GM19397 (cell line): ENCODE measurements around the gene ZNRF3.
"Not testable (repeated sequence)": the region's sequence is repeated elsewhere in the genome, so short reads cannot be mapped to it uniquely, and the experiment has no call there.

Experiments used
- ATAC-seq: cut with Tn5 transposase; IDR thresholded peaks from one replicate; pipeline ENCODE4 v1.9.1; 2021; ENCODE audit warnings: mild to moderate bottlenecking, moderate library complexity; ENCODE audit not compliant: unreplicated experiment

ZNRF3 gene

DNA sequence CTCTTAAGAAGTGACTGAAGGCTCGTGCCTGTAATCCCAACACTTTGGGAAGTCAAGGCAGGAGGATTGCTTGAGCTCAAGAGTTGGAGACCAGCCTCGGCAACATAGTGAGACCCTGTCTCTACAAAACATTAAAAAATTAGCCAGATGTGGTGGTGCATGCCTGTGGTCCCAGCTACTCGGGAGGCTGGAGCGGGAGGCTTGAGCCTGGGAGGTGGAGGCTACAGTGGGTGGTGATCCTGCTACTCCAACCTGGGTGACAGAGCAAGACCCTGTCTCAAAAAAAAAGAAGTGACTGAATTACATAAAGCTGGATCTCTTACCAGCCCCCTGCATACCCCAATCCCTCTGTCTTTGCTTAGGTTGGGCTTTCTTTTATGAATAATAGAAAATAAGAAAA lies 120.2 kb downstream of the ZNRF3 start:
- ATAC-seq, result no peak

DNA sequence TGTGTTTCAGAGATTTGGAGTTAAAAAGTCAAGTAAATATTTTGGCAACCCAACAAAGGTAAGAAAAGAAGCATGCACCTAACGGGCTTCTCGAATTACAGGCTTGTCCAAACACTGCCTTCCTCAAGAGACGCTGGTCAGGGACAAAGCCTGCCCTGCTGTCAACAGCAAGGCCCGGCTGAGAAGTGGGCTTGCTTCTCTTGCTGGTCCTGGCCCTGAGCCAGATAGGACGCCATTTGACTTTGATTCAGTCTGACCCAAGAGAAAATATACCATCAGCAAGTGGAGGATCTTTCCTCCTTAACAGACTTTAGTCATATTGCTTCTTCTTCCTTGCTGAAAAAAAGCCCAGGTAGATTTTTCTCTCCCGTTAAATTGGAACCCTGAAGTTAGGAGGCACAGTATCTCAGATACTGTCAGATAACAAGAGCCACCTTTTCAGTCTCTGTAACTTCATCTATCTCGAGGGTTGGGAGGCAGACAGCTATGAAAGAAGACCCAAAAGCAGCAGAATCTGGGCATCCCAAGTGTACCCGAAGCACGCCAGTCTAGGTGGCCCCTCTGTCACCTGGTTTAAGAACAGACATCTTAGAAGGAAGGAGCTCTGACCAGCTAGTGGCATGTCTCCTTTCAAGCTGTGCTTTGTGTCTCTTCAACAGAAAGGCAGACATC lies 120.7 kb downstream of the ZNRF3 start:
- no peak for ATAC-seq

DNA sequence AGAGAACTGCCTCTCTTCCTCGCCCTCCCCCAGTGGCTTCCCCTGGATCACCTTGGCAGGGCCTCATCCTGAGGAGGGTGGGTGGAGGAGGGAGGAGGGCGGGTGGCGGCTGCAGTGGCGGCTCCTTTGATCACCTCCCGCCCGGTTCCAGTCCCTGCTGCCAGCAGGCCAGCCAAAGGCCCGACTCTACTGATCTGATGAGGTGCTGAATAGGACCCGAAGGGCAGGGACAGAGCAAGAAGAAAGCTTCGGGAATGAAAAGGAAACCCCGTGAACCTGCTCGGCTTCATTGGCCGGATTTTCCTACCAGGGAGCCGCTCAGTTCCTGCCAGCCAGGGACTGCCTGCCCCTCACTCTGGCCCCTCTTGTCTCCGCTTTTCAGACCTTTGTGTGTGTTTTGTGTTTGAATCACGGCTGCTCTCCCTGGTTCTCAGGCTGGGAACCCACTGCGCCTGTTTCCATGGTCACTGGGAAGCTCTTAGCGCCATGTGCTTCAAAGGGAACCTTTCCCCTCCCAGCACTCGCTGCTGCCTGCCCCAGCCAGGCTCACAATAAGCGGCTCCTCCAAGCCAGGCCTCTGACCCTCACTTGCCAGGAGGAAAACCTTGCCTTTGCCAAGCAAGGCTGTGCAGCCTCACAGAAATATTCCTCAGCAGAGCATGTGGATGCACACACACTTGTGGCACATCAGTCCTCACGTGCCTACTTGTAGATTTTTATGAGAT lies 121.4 kb downstream of the ZNRF3 start:
- ATAC-seq, result no peak

DNA sequence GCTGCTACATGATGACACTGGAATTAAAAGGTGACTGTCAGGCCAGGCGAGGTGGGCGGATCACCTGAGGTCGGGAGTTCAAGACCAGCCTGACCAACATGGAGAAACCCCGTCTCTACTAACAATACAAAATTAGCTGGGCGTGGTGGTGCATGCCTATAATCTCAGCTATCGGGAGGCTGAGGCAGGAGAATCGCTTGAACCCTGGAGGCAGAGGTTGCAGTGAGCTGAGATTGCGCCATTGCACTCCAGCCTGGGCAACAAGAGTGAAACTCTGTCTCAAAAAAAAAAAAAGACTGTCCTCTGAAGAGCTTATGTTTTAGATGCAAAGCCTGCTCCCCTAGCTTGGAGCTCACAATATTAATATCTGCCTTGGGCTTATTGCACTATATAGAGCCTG lies 122.4 kb downstream of the ZNRF3 start:
- ATAC-seq, result not testable (repeated sequence)

DNA sequence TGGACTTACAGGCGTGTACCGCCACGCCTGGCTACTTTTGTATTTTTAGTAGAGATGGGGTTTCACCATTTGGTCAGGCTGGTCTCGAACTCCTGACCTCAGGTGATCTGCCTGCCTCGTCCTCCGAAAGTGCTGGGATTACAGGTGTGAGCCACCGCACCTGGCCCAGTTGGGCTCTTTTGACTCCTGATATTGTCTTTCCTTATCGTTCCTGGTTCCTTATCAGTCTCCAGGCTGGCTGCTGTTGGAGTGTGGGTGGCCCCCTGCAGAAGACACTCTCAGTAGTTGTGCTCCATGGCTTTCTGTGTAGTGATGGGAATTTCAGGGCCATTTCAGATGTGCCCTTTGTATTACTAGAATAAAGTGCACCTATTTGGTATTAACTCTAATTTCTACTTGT lies 123.0 kb downstream of the ZNRF3 start:
- no peak for ATAC-seq

DNA sequence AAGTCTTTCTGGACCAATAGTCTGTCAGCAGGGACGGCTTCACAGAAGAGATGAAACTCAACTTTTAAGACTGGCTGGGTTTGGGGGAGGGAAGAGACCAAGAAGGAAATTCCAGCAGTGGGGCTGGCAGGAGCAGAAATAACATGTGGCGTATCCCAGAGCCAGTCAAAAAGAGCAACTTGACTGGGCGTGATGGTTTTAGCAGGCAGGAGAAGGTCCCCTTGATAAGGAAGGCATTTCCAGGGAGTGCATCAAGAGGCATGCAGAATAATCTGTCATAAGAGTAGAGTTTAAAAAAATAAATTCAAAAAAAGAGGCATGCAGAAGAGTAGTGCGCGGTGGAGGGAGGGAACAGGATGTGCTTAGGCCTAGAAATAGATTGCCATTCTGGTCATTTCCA lies 125.8 kb downstream of the ZNRF3 start:
- no peak for ATAC-seq

DNA sequence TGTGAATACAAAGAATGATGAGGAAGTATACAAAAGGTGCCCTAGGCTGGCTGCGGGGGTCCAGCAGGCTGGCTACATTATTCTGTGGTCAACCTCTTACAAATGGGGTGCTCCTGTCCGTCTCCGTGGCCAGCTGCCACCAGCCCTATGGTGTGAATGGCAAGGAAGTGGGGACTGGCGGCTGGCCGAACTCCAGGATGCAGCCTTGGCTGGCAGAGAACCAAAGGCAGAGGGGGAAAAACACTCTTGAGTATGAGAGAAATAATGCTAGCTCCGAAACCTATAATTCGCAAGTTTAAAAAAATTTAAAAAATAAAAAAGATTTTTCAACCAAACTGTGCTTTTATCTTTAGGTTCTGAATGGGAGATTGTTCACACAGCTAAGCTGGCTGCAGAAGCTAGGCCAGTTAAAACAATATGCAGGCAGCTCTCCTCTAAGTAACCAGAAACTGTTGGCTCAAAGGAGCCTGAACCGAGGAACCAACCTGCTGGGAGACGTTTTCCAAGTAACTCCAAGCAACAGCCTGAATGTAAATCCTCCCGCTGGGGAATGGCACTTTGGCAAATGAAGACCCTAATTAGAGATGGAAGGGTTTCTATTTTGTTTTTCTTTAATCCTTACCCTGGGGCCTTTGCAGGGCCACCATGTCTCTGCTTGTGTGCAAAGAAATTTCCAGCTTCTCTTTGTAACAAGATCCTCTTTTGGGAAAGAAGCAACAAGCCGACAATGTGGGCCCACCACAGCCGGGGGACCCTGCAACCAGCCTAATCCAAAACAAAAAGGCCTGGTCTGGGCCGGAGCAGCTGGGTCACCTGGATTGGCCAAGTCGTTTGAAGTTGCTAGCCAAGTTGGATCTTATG lies 128.1 kb downstream of the ZNRF3 start:
- ATAC-seq, result no peak

DNA sequence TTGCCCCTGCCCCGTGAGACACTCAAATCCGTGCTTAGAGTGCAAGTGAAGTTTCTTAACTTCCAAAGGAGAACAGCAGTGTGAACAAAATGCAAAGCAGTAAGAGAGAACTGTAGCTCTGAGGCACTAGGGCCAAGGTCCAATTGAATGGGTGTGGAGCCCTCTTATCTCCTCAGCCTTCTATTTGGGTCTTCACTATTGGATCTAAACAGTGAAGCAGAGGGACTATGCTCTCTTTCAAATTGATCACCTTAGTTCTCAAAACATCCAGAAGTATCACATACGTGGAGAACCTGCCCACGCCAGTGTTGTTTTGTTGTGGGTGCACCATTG lies 128.7 kb downstream of the ZNRF3 start:
- no peak for ATAC-seq

DNA sequence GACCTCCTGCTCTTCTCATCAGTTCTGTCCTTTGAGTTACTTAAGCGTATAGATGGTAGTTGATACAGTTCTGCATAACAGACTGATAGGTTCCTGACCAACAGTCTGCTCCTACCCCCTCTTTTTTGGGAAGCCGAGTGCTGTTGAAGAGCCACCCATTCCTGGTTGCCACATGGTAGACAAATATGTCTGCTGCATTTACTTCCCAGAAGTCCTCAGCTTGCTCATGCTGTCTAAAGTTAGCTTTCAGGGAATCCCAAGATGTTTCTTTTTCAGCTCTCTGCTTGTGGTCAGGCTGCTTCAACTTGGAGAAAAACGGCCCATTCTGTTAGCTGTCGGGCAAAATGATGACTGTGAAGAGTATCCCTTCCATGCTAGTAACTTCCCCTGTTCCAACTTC lies 129.6 kb downstream of the ZNRF3 start:
- no peak for ATAC-seq

DNA sequence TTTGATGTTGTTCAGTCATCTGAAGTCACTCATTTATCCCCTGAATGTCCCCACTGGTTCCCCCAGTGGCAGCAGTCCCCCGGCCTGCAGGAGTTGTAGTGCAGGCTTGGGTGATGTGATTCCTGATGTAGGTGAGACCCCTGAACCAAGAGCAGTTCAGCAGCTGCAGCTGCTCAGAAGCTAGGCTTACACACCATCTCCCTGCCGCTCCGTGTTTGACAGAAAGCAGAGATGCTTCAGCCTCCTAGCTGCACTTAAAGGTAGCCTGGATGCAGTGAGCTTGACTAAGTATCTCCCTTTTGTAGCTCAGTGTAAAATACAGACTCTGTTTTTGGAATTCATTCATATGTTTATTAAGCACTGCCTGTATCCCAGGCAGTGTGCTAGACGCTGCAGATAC lies 130.9 kb downstream of the ZNRF3 start:
- no peak for ATAC-seq

DNA sequence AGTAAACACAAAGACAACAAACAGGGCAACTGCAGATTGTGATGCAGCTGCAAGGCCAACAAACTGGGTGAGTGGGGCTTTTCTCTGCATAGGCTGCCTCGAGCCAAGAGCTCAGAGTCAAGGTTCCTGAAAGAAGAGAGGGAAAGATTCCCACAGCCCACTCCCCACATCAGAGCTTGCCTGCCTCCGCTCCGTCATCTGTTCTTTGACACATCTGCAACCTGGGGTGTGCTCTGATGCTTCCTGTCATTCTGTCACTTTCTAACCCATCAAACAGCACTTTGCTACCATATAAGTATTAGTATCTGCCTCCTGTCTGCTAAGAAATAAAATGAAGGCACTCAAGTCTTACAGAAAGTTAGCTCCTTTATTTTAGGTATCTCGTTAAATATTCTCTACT lies 131.4 kb downstream of the ZNRF3 start:
- no peak for ATAC-seq

DNA sequence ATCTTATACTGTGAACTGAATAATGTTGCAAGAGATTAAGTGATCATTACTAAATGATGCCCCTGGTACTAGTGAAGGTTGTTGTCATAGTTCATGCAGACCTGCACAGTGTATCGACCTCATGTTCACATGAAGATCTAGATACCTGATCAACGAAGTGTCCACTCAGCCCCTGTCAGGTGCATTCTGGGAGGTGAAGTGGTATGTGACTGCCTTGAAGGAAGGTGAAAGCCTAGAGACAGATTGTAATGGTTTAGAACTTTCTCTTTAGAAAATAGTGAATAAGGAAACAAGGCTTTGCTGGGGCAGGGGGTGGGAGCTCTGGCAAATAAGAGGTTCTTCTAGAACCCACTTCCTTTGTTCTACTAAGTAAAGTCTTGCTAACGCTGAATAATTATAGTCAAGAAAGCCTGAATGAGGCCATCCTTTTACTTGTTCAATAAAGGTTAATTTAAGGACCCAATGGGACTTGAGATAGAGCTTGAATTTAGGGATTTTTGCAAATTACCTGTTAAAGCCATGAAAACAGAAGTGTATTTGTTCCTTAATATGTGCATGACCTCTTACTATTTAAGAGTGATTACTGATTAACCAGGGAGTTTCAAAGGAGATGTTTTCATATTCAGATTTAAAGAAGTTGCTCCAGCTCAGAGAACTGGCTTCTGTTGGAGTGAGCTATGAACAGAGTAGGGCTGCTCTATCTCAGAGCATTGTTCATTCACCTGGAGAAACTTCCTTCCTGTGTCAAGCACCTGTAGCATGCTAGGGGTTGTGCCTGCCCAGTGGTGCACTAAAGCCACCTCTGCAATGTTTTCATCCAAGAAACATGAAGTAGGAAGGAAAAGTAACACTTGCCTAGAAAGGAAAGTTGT lies 132.9 kb downstream of the ZNRF3 start:
- no peak for ATAC-seq

DNA sequence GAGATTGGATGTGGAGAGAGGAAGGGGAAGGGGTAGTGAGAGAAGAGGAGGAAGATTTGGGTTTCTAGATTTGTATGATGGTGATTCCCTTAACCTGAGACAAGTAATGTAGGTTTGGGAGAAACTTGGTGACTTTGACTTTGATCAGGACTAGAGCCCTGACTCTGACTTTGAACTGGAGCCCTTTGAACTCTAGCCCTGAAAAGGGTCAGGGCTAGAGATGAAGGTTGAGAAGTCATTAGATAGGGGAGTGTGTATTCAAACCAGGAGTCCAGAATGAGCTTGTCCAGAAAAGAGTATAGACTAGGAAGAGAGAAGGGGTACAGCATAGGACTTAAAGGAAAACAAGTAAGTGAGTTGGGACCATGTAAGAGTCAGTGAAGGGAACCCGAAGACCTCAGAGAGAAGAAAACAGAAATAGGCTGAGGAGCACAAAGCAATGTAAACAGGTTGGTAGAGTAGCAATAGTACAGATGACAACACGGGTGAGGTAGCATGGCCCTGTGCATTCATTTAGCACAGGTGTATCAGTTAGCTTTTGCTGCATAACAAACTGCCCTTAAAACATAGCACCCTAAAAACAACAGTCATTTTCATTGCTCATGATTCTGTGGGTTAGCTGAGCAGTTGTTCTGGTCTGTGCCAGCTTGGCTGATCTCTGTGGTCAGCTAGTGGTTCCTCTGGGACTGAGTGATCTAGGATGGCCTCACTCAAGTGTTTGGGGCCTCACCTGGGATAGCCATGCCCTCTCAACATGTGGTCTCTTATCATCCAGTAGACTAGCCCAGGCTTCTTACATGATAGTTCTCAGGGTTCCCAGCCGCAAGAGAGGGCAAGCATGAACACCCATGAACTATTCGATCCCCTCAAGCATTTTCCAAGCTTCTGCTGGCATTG lies 135.2 kb downstream of the ZNRF3 start:
- no peak for ATAC-seq

DNA sequence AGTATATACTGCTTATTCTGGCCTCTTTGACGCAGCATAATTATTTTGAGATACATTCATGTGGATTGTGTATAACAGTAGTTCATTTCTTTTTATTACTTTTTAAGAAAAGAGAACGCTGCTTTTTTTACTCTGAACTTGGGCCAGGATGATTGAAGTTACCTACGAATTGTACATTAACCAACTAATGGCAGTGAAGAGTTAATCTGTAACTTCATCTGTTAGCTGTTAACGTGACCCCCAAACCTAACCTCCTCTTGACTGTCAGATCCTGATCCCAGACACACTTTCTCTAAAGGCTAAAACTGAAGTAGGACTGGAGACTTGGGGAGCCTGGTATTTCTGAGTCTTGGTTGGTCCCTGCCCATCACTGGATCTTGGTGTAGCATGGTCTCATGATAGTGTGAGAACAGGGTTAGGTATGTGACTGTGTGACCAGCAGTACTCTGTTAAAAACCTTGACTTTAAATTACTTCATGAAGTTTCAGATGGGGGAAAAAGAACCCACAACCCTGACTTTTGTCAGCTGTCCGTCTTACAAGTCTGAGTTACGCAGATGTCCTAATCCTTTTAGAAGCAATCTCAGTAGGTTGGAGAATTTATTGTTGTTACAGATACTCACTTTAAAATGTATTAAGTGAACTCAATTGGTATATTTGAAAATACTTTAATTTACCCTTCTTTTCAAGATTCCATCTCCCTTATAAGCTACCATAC lies 138.9 kb downstream of the ZNRF3 start:
- ATAC-seq, result no peak

DNA sequence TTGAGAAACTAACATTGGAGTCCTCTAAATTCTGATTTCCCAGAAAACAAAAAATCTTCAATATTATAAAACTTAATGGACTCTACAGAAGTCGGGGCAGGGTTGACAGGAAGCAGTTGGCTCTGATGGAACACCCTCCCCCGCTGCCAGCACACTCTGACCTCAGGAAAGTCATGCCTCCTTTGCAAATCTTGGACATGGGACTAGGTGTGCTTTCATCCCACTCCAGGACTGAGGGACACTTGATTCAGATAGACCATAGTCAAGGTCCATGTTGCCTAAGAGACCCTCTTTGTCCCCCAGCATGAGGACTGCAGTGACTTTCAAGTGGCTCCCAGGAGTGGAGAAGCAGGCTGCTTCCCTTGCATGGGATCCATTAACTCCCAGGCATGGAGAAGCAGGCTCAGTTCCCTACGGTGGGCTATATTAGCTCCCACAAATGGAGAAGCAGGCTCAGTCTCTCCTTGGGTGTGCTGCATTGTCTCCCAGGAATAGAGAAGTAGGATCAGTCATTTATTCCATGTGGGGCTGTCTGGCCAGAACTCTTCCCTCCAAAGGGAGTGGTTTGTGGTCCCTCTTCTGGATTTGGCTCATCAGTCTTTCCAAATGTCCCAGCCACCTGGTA lies 139.9 kb downstream of the ZNRF3 start:
- ATAC-seq, result no peak

DNA sequence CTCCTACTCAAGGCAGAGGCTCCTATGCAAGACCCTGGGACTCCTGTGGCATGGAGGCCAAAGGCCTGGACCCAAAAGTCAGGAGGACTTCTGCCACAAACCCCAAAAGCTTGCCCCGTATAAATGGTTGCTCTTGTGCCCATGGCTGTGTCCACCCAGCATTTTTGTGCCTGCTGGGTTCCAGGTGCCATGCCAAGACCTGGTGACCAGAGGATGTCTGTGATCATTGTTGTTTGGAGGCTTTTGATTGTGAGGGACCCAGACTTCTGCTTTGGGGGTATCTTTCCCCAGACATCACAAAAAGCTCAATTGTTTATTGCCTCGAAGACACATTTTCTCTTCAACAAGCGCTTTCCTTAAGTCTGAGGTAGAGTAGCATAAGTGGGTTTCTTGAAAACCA lies 143.2 kb downstream of the ZNRF3 start:
- ATAC-seq, result no peak

DNA sequence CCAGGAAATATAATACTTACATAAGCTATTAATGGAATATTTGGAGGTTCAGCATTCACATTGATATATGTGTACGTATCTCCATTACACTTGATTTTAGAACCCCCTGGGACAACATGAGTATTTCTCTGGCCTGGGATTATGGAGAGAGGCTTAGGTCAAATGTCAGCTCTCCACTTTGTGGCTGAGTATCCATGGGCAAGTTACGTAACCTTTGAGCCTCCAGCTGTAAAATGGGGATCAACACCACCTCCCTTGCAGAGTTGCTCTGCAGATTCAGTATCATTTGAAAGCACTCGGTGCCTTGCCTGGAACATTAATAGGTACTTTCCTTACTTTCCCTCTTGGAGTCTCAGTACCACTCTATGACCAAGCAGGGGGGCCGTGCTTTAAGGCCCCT lies 145.1 kb downstream of the ZNRF3 start:
- ATAC-seq, result no peak

DNA sequence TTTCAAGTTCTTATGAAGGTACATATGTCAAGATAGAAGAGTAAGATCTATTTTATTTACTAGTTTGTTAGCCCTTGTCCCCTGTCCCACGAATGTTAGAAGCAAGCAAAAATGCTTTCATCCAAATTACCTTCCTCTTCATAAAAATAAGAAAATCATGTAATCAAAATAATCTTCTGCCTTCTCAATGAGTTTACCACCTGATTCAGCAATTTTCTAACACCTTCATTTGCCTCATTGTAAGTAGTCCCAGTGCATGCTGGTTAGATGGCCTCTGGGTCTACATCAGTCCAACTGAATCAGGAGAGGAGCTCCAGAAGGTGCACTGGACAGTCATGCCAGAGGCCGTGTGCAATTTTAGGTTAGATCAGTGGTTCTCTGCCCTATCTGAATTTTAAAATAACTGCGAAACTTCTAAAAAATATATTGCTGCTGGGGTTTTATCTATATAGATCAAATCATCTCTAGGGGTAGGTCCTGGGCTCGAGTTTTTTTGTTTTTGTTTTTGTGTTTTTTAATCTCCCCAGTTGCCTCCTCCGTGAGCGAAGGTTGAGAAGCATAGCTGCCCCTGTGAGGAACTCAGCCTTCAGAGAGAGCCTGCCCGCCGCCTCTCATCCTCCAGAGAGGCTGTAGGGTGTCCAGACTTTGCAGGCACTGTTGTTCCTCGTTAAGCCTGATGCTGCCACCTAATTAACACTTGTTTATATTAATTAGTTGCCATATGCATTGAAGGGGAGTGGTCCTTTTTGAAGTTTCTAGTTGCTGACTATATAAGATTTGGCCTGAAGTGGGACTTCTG lies 146.0 kb downstream of the ZNRF3 start:
- no peak for ATAC-seq
